GM12878 (cell line): ENCODE results near the gene PDX1. TPM values are rescaled to one million over a fixed set of nuclear protein-coding genes. Genes with fewer than 3 reads are reported as not detected.

Source experiments
- BRCA1 ChIP-seq: IDR thresholded peaks from 2 replicates; pipeline ENCODE4 v1.6.1; 2011; ENCODE audit warnings: low read depth, low read length, improper control_type of control experiment
- GATAD2B ChIP-seq: fragments of 450-650 bp; conservative IDR thresholded peaks from 2 replicates; pipeline ENCODE4 v1.6.1; 2017; ENCODE audit warnings: low read depth, mild to moderate bottlenecking, moderate library complexity
- MLLT1 ChIP-seq: fragments of 450-650 bp; IDR thresholded peaks from 2 replicates; pipeline ENCODE4 v1.6.1; 2016; ENCODE audit warnings: mild to moderate bottlenecking
- NR2C1 ChIP-seq: fragments of 450-650 bp; IDR thresholded peaks from 2 replicates; pipeline ENCODE4 v1.6.1; 2017; ENCODE audit warnings: antibody characterized with exemption, mild to moderate bottlenecking, moderate library complexity
- polyA plus RNA-seq, 11 experiments: library from polyadenylated mRNA; depleted of rRNA in 4 of 11; unstranded in 6 of 11; stranded (reverse) in 5 of 11; fragments of >200 nt; fragmentation: Nextera tagmentation in 4 of 11; fragmentation: Illumina TruSeq in 1 of 11; extraction: Ambion mirVana in 4 of 11; extraction: Trizol in 1 of 11; gene quantifications; 1 replicate in 1 of 11; 2 replicates in 10 of 11; pipeline versions ENCODE4 v1.2.1 to v1.2.3, GENCODE V29; 2011 to 2016; ENCODE audit warnings: inconsistent platforms in 2 of 11, missing spikeins in 2 of 11, low read depth in 1 of 11
- small RNA-seq: library from RNA; depleted of rRNA; stranded (forward); fragments of <200 nt; gene quantifications from one replicate; pipeline ENCODE3, GENCODE V24; 2014
- total RNA-seq, 4 experiments: library from RNA; depleted of rRNA in 3 of 4; stranded (reverse); fragments of >200 nt in 3 of 4; fragmentation: Illumina TruSeq in 1 of 4; extraction: Trizol in 1 of 4; gene quantifications; 2 replicates each; pipeline versions ENCODE4 v1.2.1 to v1.2.3, GENCODE V29; 2013 to 2021

The PDX1 gene
- total and polyA plus RNA-seq, 10 of the 15 experiments (the other 5 are each of a cell fraction or from before 2014, with no cell fraction given) = 0.02 to 0.03 TPM; not detected in 8

- TF ChIP-seq MLLT1 (no peak), GATAD2B (no peak), NR2C1 (no peak), BRCA1 (no peak)
These were observed 54.3 kb downstream of the PDX1 start (continued) for GRCh38 chr13:27973961-27974662.

Small RNA genes lying within 50 kb of the gene (small RNA-seq; reads per million reads assigned to genes)
- gene ATP5F1EP2 = not detected

Other genes starting within 250 kb of the PDX1 start
- not detected in 2 replicates for gene GSX1, start 127.5 kb upstream of the PDX1 start, total RNA-seq (2014; rRNA removed)
- gene GSX1, start 127.5 kb upstream of the PDX1 start, total RNA-seq (2014; rRNA removed; fragmentation: Illumina TruSeq; extraction: Trizol) = not detected in 2 replicates
- not detected in 2 replicates for gene GSX1, start 127.5 kb upstream of the PDX1 start, total RNA-seq (2021)
- not detected in 2 replicates for gene GSX1, start 127.5 kb upstream of the PDX1 start, polyA plus RNA-seq (2011; rRNA removed)
- gene GSX1, start 127.5 kb upstream of the PDX1 start, polyA plus RNA-seq (2014; fragmentation: Illumina TruSeq; extraction: Trizol) = not detected in 2 replicates
- not detected for gene GSX1, start 127.5 kb upstream of the PDX1 start, polyA plus RNA-seq (2014; fragmentation: Nextera tagmentation; extraction: Ambion mirVana)
- gene GSX1, start 127.5 kb upstream of the PDX1 start, polyA plus RNA-seq (2014; rRNA removed) = not detected in 2 replicates
- not detected for gene GSX1, start 127.5 kb upstream of the PDX1 start, polyA plus RNA-seq (2016; fragmentation: Nextera tagmentation; extraction: Ambion mirVana)
- gene CDX2, start 49.3 kb downstream of the PDX1 start, total RNA-seq (2014; rRNA removed) = not detected in 2 replicates
- not detected in 2 replicates for gene CDX2, start 49.3 kb downstream of the PDX1 start, total RNA-seq (2014; rRNA removed; fragmentation: Illumina TruSeq; extraction: Trizol)
- gene CDX2, start 49.3 kb downstream of the PDX1 start, total RNA-seq (2021) = 0.15 TPM in 1 of 2 replicates, not detected in the other
- not detected in 2 replicates for gene CDX2, start 49.3 kb downstream of the PDX1 start, polyA plus RNA-seq (2011; rRNA removed)
- gene CDX2, start 49.3 kb downstream of the PDX1 start, polyA plus RNA-seq (2014; fragmentation: Illumina TruSeq; extraction: Trizol) = not detected in 2 replicates
- gene CDX2, start 49.3 kb downstream of the PDX1 start, polyA plus RNA-seq (2014; fragmentation: Nextera tagmentation; extraction: Ambion mirVana) = not detected
- not detected in 2 replicates for gene CDX2, start 49.3 kb downstream of the PDX1 start, polyA plus RNA-seq (2014; rRNA removed)
- gene CDX2, start 49.3 kb downstream of the PDX1 start, polyA plus RNA-seq (2016; fragmentation: Nextera tagmentation; extraction: Ambion mirVana) = not detected
- not detected in 2 replicates for gene URAD, start 68.7 kb downstream of the PDX1 start, total RNA-seq (2014; rRNA removed)
- gene URAD, start 68.7 kb downstream of the PDX1 start, total RNA-seq (2014; rRNA removed; fragmentation: Illumina TruSeq; extraction: Trizol) = not detected in 2 replicates
- gene URAD, start 68.7 kb downstream of the PDX1 start, total RNA-seq (2021) = not detected in 2 replicates
- gene URAD, start 68.7 kb downstream of the PDX1 start, polyA plus RNA-seq (2011; rRNA removed) = not detected in 2 replicates
- gene URAD, start 68.7 kb downstream of the PDX1 start, polyA plus RNA-seq (2014; fragmentation: Illumina TruSeq; extraction: Trizol) = not detected in 2 replicates
- gene URAD, start 68.7 kb downstream of the PDX1 start, polyA plus RNA-seq (2014; fragmentation: Nextera tagmentation; extraction: Ambion mirVana) = not detected
- not detected in 2 replicates for gene URAD, start 68.7 kb downstream of the PDX1 start, polyA plus RNA-seq (2014; rRNA removed)
- gene URAD, start 68.7 kb downstream of the PDX1 start, polyA plus RNA-seq (2016; fragmentation: Nextera tagmentation; extraction: Ambion mirVana) = not detected
- gene FLT3, start 180.6 kb downstream of the PDX1 start, total RNA-seq (2014; rRNA removed) = 0.05 and 0.11 TPM in 2 replicates
- gene FLT3, start 180.6 kb downstream of the PDX1 start, total RNA-seq (2014; rRNA removed; fragmentation: Illumina TruSeq; extraction: Trizol) = 0.18 and 0.23 TPM in 2 replicates
- gene FLT3, start 180.6 kb downstream of the PDX1 start, total RNA-seq (2021) = 0.10 and 0.16 TPM in 2 replicates
- 0.09 TPM in 1 of 2 replicates, not detected in the other for gene FLT3, start 180.6 kb downstream of the PDX1 start, polyA plus RNA-seq (2011; rRNA removed)
- 0.04 and 0.16 TPM in 2 replicates for gene FLT3, start 180.6 kb downstream of the PDX1 start, polyA plus RNA-seq (2014; fragmentation: Illumina TruSeq; extraction: Trizol)
- gene FLT3, start 180.6 kb downstream of the PDX1 start, polyA plus RNA-seq (2014; fragmentation: Nextera tagmentation; extraction: Ambion mirVana) = under 1 TPM; 0.06 to 0.13 TPM
- gene FLT3, start 180.6 kb downstream of the PDX1 start, polyA plus RNA-seq (2014; rRNA removed) = 0.05 and 0.10 TPM in 2 replicates
- gene FLT3, start 180.6 kb downstream of the PDX1 start, polyA plus RNA-seq (2016; fragmentation: Nextera tagmentation; extraction: Ambion mirVana) = under 1 TPM; 0.15 to 0.19 TPM
- gene PAN3, start 218.5 kb downstream of the PDX1 start, total RNA-seq (2014; rRNA removed) = 16.5 and 19.1 TPM in 2 replicates
- 20.4 and 21.7 TPM in 2 replicates for gene PAN3, start 218.5 kb downstream of the PDX1 start, total RNA-seq (2014; rRNA removed; fragmentation: Illumina TruSeq; extraction: Trizol)
- 27.6 and 31.0 TPM in 2 replicates for gene PAN3, start 218.5 kb downstream of the PDX1 start, total RNA-seq (2021)
- 33.3 and 45.1 TPM in 2 replicates for gene PAN3, start 218.5 kb downstream of the PDX1 start, polyA plus RNA-seq (2011; rRNA removed)
- gene PAN3, start 218.5 kb downstream of the PDX1 start, polyA plus RNA-seq (2014; fragmentation: Illumina TruSeq; extraction: Trizol) = 22.0 and 29.6 TPM in 2 replicates
- gene PAN3, start 218.5 kb downstream of the PDX1 start, polyA plus RNA-seq (2014; fragmentation: Nextera tagmentation; extraction: Ambion mirVana) = 10 to 100 TPM; 13.0 to 19.4 TPM
- 16.6 and 17.4 TPM in 2 replicates for gene PAN3, start 218.5 kb downstream of the PDX1 start, polyA plus RNA-seq (2014; rRNA removed)
- 10 to 100 TPM; 18.8 to 27.6 TPM for gene PAN3, start 218.5 kb downstream of the PDX1 start, polyA plus RNA-seq (2016; fragmentation: Nextera tagmentation; extraction: Ambion mirVana)